KMS-11 (cell line): Measurements from ENCODE around the gene CHST10.
"Not testable (repeated sequence)": the region's sequence is repeated elsewhere in the genome, so short reads cannot be mapped to it uniquely, and the experiment has no call there.

Experiments
- H2AFZ ChIP-seq: fragments of 200-600 bp; sonication (generic); 2 replicates; pipeline ENCODE4 v1.6.1; 2016; ENCODE audit warnings: antibody characterized with exemption, mixed run types, low read depth
- H3K27ac ChIP-seq: fragments of 200-600 bp; sonication (generic); 2 replicates; pipeline ENCODE4 v1.6.1; 2016; ENCODE audit warnings: mild to moderate bottlenecking, mixed run types
- H3K27me3 ChIP-seq: fragments of 200-600 bp; sonication (generic); 2 replicates; pipeline ENCODE4 v1.6.1; 2017; ENCODE audit warnings: mild to moderate bottlenecking, low read depth, mixed run types, moderate library complexity; ENCODE audit not compliant: insufficient read depth
- H3K36me3 ChIP-seq: fragments of 200-600 bp; sonication (generic); 2 replicates; pipeline ENCODE4 v1.6.1; 2017; ENCODE audit warnings: mild to moderate bottlenecking, mixed run types; ENCODE audit not compliant: insufficient read depth
- H3K4me1 ChIP-seq: fragments of 200-600 bp; sonication (generic); 2 replicates; pipeline ENCODE4 v1.6.1; 2016; ENCODE audit warnings: mild to moderate bottlenecking, low read depth, mixed run types; ENCODE audit not compliant: poor library complexity, severe bottlenecking
- H3K4me2 ChIP-seq: fragments of 200-600 bp; sonication (generic); 2 replicates; pipeline ENCODE4 v1.7.0; 2016; ENCODE audit warnings: mild to moderate bottlenecking, mixed run types
- H3K4me3 ChIP-seq: fragments of 200-600 bp; sonication (generic); IDR thresholded peaks from 2 replicates; pipeline ENCODE4 v1.6.1; 2017; ENCODE audit warnings: low read depth, low read length, mixed read lengths; ENCODE audit not compliant: insufficient read depth
- H3K79me2 ChIP-seq: fragments of 200-600 bp; sonication (generic); 2 replicates; pipeline ENCODE4 v1.6.1; 2016; ENCODE audit warnings: low read depth, mixed run types; ENCODE audit not compliant: insufficient read depth
- H3K9ac ChIP-seq: fragments of 200-600 bp; sonication (generic); 2 replicates; pipeline ENCODE4 v1.6.1; 2016; ENCODE audit warnings: mild to moderate bottlenecking, mixed run types
- H4K20me1 ChIP-seq: fragments of 200-600 bp; sonication (generic); 2 replicates; pipeline ENCODE4 v1.6.1; 2016; ENCODE audit warnings: mild to moderate bottlenecking, mixed run types; ENCODE audit not compliant: insufficient read depth
- TF ChIP-seq, protein P1 (sequence below): fragments of 200-600 bp; sonication (generic); conservative IDR thresholded peaks from 2 replicates; pipeline ENCODE4 v1.6.1; 2017; ENCODE audit warnings: low read depth, mild to moderate bottlenecking, antibody characterized with exemption, low read length, moderate library complexity, mixed read lengths

Gene CHST10

DNA sequence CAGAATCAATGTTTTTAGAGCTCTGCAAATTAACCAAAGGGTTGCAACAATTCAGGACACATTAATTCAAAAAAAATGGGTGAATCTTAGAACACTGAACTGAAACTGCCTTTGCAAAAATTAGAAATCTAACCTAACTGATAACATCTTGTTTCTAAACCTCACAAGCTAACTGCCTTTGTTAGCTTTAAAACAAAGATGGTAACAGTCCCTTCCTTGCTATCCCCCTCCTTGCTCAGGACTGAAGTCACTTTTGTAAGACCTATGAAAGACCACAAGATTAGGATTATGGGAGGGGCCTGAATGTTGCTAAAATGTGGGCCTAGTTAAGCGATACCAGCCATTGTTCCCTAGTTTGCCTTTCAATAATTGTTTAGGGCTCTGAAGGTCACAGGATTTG lies 50.3 kb downstream of the CHST10 start:
- no peaks in the 10 kb centered on the region for H4K20me1 ChIP-seq
- no peak overlapping the region for H3K4me2 ChIP-seq
- H3K9ac ChIP-seq = no peak overlapping the region
- no peak overlapping the region for H3K27ac ChIP-seq
- no peaks in the 10 kb centered on the region for H3K4me1 ChIP-seq
- no peak overlapping the region for H3K4me3 ChIP-seq
- H3K79me2 ChIP-seq = no peaks in the 10 kb centered on the region
- no peaks in the 10 kb centered on the region for H3K27me3 ChIP-seq
- H2AFZ ChIP-seq = no peak overlapping the region
- H3K36me3 ChIP-seq = no peaks in the 10 kb centered on the region
- TF ChIP-seq, protein P1, sequence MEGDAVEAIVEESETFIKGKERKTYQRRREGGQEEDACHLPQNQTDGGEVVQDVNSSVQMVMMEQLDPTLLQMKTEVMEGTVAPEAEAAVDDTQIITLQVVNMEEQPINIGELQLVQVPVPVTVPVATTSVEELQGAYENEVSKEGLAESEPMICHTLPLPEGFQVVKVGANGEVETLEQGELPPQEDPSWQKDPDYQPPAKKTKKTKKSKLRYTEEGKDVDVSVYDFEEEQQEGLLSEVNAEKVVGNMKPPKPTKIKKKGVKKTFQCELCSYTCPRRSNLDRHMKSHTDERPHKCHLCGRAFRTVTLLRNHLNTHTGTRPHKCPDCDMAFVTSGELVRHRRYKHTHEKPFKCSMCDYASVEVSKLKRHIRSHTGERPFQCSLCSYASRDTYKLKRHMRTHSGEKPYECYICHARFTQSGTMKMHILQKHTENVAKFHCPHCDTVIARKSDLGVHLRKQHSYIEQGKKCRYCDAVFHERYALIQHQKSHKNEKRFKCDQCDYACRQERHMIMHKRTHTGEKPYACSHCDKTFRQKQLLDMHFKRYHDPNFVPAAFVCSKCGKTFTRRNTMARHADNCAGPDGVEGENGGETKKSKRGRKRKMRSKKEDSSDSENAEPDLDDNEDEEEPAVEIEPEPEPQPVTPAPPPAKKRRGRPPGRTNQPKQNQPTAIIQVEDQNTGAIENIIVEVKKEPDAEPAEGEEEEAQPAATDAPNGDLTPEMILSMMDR = no peak

DNA sequence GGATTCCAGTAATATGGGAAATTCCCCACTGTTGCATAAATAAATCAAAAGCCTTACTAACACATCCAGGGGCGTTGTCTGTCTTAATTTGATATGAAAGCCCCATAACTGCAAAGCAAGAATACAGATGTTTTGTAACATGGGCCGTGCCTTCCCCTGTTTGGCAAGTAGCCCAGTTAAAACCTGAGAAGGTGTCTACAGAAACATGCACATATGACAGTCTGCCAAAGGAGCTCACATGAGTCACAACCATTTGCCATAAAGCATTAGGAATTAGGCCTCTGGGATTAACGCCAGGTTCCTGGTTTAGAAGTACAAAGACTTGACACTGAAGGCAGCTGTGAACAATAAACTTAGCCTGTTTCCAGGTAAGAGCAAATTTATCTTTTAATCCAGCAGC lies 52.0 kb downstream of the CHST10 start:
- H3K27ac ChIP-seq = no peak overlapping the region
- no peaks in the 10 kb centered on the region for H3K4me1 ChIP-seq
- no peak overlapping the region for H3K4me3 ChIP-seq
- TF ChIP-seq, protein P1 = no peak
- no peaks in the 10 kb centered on the region for H3K36me3 ChIP-seq
- H4K20me1 ChIP-seq = no peaks in the 10 kb centered on the region
- H3K27me3 ChIP-seq = no peaks in the 10 kb centered on the region
- no peak overlapping the region for H2AFZ ChIP-seq
- no peaks in the 10 kb centered on the region for H3K79me2 ChIP-seq
- H3K9ac ChIP-seq = no peak overlapping the region
- no peak overlapping the region for H3K4me2 ChIP-seq

- H3K4me2 ChIP-seq, H2AFZ ChIP-seq, H3K27me3 ChIP-seq, H3K4me3 ChIP-seq, H3K9ac ChIP-seq, H3K27ac ChIP-seq, H3K36me3 ChIP-seq, H4K20me1 ChIP-seq, H3K4me1 ChIP-seq, H3K79me2 ChIP-seq: not testable (repeated sequence)
These were observed 55.2 kb downstream of the CHST10 start for GRCh38 chr2:100362269-100362668.

DNA sequence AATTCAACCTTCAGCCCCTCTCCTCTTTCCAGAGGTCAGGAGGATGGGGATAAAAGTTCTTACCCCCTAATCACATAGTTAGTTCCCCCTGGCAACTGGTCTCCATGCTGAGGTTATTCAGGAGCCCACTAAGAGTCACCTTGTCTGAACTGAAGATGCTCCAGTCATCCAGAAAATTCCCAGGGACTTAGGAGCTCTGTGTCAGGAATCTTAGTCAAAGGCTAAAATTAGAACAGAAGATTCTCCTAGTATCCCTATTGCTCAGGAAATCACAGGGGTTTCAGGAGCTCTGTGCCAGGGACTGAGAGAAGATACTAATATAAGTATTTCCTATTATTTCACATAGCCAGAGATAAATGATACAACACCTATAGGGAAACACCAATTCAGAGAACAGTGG lies 57.9 kb downstream of the CHST10 start:
- TF ChIP-seq, protein P1 = no peak
- H3K9ac ChIP-seq = no peak overlapping the region
- no peak overlapping the region for H3K27ac ChIP-seq
- H4K20me1 ChIP-seq = no peaks in the 10 kb centered on the region
- no peaks in the 10 kb centered on the region for H3K36me3 ChIP-seq
- no peak overlapping the region for H3K4me3 ChIP-seq
- H3K27me3 ChIP-seq = no peaks in the 10 kb centered on the region
- no peaks in the 10 kb centered on the region for H3K4me1 ChIP-seq
- no peak overlapping the region for H3K4me2 ChIP-seq
- H3K79me2 ChIP-seq = no peaks in the 10 kb centered on the region
- no peak overlapping the region for H2AFZ ChIP-seq

DNA sequence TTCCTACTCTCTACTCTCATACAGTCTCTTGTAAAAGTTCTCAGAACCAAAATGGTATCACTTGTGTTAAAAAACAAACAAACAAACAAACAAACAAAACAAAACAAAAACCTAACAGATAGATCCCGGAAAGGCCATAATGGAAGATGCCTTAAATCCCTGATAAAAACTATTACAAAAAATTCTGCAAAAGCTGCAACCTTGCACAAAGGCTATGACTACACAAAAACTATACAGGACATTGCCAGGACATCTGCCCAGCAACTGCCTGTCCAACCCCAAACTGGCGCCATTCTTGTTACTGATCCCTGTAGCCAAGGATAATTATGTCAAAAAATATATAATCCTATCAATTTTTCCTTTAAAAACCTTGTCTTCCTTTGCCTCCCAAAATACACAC lies 58.9 kb downstream of the CHST10 start:
- H3K36me3 ChIP-seq = no peaks in the 10 kb centered on the region
- no peak overlapping the region for H3K9ac ChIP-seq
- no peaks in the 10 kb centered on the region for H4K20me1 ChIP-seq
- H3K27me3 ChIP-seq = no peaks in the 10 kb centered on the region
- no peak overlapping the region for H2AFZ ChIP-seq
- no peaks in the 10 kb centered on the region for H3K4me1 ChIP-seq
- H3K79me2 ChIP-seq = no peaks in the 10 kb centered on the region
- TF ChIP-seq, protein P1 = no peak
- no peak overlapping the region for H3K27ac ChIP-seq
- no peak overlapping the region for H3K4me2 ChIP-seq
- no peak overlapping the region for H3K4me3 ChIP-seq
